CD14-positive monocyte (primary cell): ENCODE results near the gene C11orf86. TPM values are rescaled to one million over a fixed set of nuclear protein-coding genes. Genes with fewer than 3 reads are reported as not detected.

ENCODE experiments used
- DNase-seq, 3 donors: peaks; one replicate each; pipeline ENCODE4 v3.0.0-alpha.2; 2011 to 2022
- H2AFZ ChIP-seq: 2 replicates; pipeline ENCODE4 v1.6.0; 2012; ENCODE audit warnings: mild to moderate bottlenecking, low read depth, low read length, inconsistent platforms; ENCODE audit not compliant: insufficient read depth, poor library complexity, severe bottlenecking
- H3K27ac ChIP-seq, 2 donors: 1 replicate in 1 of 2; 2 replicates in 1 of 2; pipeline ENCODE4 v1.5.1; 2012 to 2013; ENCODE audit warnings: low read length in 2 of 2, control low read depth in 1 of 2, inconsistent platforms in 1 of 2, low read depth in 1 of 2, mild to moderate bottlenecking in 1 of 2
- H3K27me3 ChIP-seq, 2 donors: one replicate each; pipeline versions ENCODE4 v1.6.0 to v1.6.1; 2011 to 2013; ENCODE audit warnings: low read length in 2 of 2; ENCODE audit not compliant: control insufficient read depth in 2 of 2, insufficient read depth in 2 of 2
- H3K36me3 ChIP-seq, 2 donors: replicated peaks in 1 of 2; 1 replicate in 1 of 2; 2 replicates in 1 of 2; pipeline versions ENCODE4 v1.5.1 to v1.6.1; 2012 to 2013; ENCODE audit warnings: low read length in 2 of 2, control low read depth in 1 of 2, inconsistent platforms in 1 of 2, mild to moderate bottlenecking in 1 of 2; ENCODE audit not compliant: insufficient read depth in 2 of 2, control insufficient read depth in 1 of 2
- H3K4me1 ChIP-seq, 2 donors: 1 replicate in 1 of 2; 2 replicates in 1 of 2; pipeline versions ENCODE4 v1.5.1 to v1.6.1; 2012 to 2013; ENCODE audit warnings: low read length in 2 of 2, control low read depth in 1 of 2, inconsistent platforms in 1 of 2, mild to moderate bottlenecking in 1 of 2, moderate library complexity in 1 of 2; ENCODE audit not compliant: insufficient read depth in 2 of 2, control insufficient read depth in 1 of 2
- H3K4me2 ChIP-seq: replicated peaks from 2 replicates; pipeline ENCODE3; 2012; ENCODE audit warnings: low read length, moderate library complexity, mild to moderate bottlenecking; ENCODE audit not compliant: poor library complexity, severe bottlenecking; ENCODE audit errors: extremely low read depth
- H3K4me3 ChIP-seq, 3 experiments: fragments of 200-600 bp in 1 of 3; sonication (generic) in 1 of 3; replicated peaks in 1 of 3; 1 replicate in 2 of 3; 2 replicates in 1 of 3; pipeline ENCODE4 v1.5.1; 2011 to 2013; ENCODE audit warnings: low read length in 3 of 3, mild to moderate bottlenecking in 3 of 3, control low read depth in 2 of 3, low read depth in 2 of 3, inconsistent platforms in 1 of 3, moderate library complexity in 1 of 3
- H3K79me2 ChIP-seq: 2 replicates; pipeline ENCODE4 v1.6.0; 2012; ENCODE audit warnings: mild to moderate bottlenecking, control low read depth, inconsistent platforms, low read length, moderate library complexity; ENCODE audit not compliant: insufficient read depth
- H3K9ac ChIP-seq: 2 replicates; pipeline ENCODE4 v1.6.0; 2017; ENCODE audit warnings: low read length, mild to moderate bottlenecking; ENCODE audit not compliant: insufficient read depth, poor library complexity, severe bottlenecking
- H3K9me3 ChIP-seq, 2 donors: replicated peaks in 1 of 2; 1 replicate in 1 of 2; 2 replicates in 1 of 2; pipeline versions ENCODE4 v1.5.1 to v1.6.1; 2012 to 2013; ENCODE audit warnings: low read length in 2 of 2, control low read depth in 1 of 2; ENCODE audit not compliant: control insufficient read depth in 1 of 2, insufficient read depth in 1 of 2
- H4K20me1 ChIP-seq: 2 replicates; pipeline ENCODE4 v1.6.0; 2012; ENCODE audit warnings: mild to moderate bottlenecking, low read length, control low read depth, moderate library complexity; ENCODE audit not compliant: insufficient read depth
- H3K27ac Mint-ChIP-seq, 7 donors: one replicate each; pipeline ENCODE4 v1.8.0; 2020; ENCODE audit warnings: mild to moderate bottlenecking in 7 of 7, mixed read lengths in 7 of 7, moderate library complexity in 6 of 7, inconsistent platforms in 2 of 7
- H3K27me3 Mint-ChIP-seq, 3 donors: one replicate each; pipeline ENCODE4 v1.8.0; 2021 to 2022; ENCODE audit warnings: low read depth in 3 of 3, mild to moderate bottlenecking in 3 of 3, mixed read lengths in 3 of 3, moderate library complexity in 3 of 3, inconsistent platforms in 1 of 3
- H3K36me3 Mint-ChIP-seq, 2 donors: one replicate each; pipeline ENCODE4 v1.8.0; 2020; ENCODE audit warnings: mixed read lengths in 2 of 2, inconsistent platforms in 1 of 2, mild to moderate bottlenecking in 1 of 2
- H3K4me1 Mint-ChIP-seq: one replicate; pipeline ENCODE4 v1.8.0; 2020; ENCODE audit warnings: mild to moderate bottlenecking, mixed read lengths
- H3K4me3 Mint-ChIP-seq, 2 donors: one replicate each; pipeline ENCODE4 v1.8.0; 2020; ENCODE audit warnings: mild to moderate bottlenecking in 2 of 2, mixed read lengths in 2 of 2, moderate library complexity in 1 of 2
- H3K9me3 Mint-ChIP-seq, 7 donors: one replicate each; pipeline ENCODE4 v1.8.0; 2020 to 2022; ENCODE audit warnings: mixed read lengths in 7 of 7, mild to moderate bottlenecking in 6 of 7, moderate library complexity in 6 of 7, inconsistent platforms in 2 of 7
- CTCF ChIP-seq: fragments of 200-600 bp; IDR thresholded peaks from one replicate; pipeline ENCODE4 v1.8.0; 2022; ENCODE audit warnings: antibody characterized with exemption, mild to moderate bottlenecking
- whole genome bisulfite sequencing: methylation state at CpG from one replicate; pipeline ENCODE4 v1.1.5; 2013; ENCODE audit warnings: missing lambda C conversion rate; ENCODE audit not compliant: insufficient coverage; 5-methylcytosine and 5-hydroxymethylcytosine counted together
- intact Hi-C, 2 donors: fragments of 100-400 bp; cut with micrococcal nuclease; formaldehyde crosslinking; loops; one replicate each; pipeline versions ENCODE4 v1.15.0 to v1.15.1; 2023
- polyA plus RNA-seq, 3 donors: library from polyadenylated mRNA; depleted of rRNA in 1 of 3; unstranded in 2 of 3; stranded (reverse) in 1 of 3; fragments of 300-500 nt in 2 of 3; fragments of >200 nt in 1 of 3; fragmentation: Illumina TruSeq in 2 of 3; gene quantifications; 1 replicate in 2 of 3; 2 replicates in 1 of 3; pipeline ENCODE4 v1.2.3, GENCODE V29; 2012 to 2021
- small RNA-seq: library from RNA; depleted of rRNA; stranded (forward); fragments of <200 nt; gene quantifications from one replicate; pipeline ENCODE3, GENCODE V24; 2012; ENCODE audit warnings: low read depth; ENCODE audit not compliant: insufficient read length

Gene C11orf86
- polyA plus RNA-seq, 3 donors = not detected

DNA sequence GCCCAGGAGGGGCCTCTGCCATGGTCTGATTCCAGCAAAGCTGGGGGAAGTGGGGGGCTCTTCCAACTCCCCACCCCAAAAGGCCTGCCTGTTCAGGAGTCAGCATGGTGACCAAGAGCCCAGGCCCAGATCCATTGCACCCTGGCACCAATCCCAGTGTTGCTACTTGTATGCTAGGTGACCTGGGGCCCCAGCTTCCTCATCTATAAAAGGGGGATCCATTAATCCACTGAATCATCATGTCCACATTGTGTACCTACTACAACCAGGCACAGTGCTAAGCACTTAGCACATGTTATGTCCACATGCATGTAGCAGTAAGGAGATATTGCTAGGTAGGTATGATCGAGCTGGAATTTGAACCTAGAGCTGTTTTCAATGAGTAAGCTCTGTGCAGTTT is 49.9 kb downstream of the C11orf86 start:
- intact Hi-C loops = no loop called here
- H3K4me1 ChIP-seq = peaks cover 0 to 5% of the 10 kb centered on the region in 2 donors
- no peak for DNase-seq
- peaks cover 0 to 21% (median 11%) of the 10 kb centered on the region in 7 donors for H3K9me3 Mint-ChIP-seq
- peaks cover 4% of the 10 kb centered on the region in 2 donors for H3K36me3 Mint-ChIP-seq
- no peak overlapping the region for H3K4me3 ChIP-seq
- no peak for TF ChIP-seq CTCF
- no peak overlapping the region for H2AFZ ChIP-seq
- peaks cover 25 to 68% of the 10 kb centered on the region in 2 donors for H3K27me3 ChIP-seq
- H3K9me3 ChIP-seq = peaks cover 5 to 20% of the 10 kb centered on the region in 2 donors
- peaks cover 82 to 85% (median 84%) of the 10 kb centered on the region in 3 donors for H3K27me3 Mint-ChIP-seq
- H3K79me2 ChIP-seq = no peaks in the 10 kb centered on the region
- WGBS = 25% methylated on average over 1 of the region's 1 CpG
- no peak overlapping the region for H3K27ac ChIP-seq
- H3K4me1 Mint-ChIP-seq = peaks cover 6% of the 10 kb centered on the region
- no peak overlapping the region for H3K4me2 ChIP-seq
- H3K36me3 ChIP-seq = no peaks in the 10 kb centered on the region
- no peak overlapping the region for H3K27ac Mint-ChIP-seq
- H3K4me3 Mint-ChIP-seq = peak overlapping the region in 1 of 2 donors; percentile 17
- H4K20me1 ChIP-seq = no peaks in the 10 kb centered on the region
- no peak overlapping the region for H3K9ac ChIP-seq

- Histone ChIP-seq H2AFZ (no peak overlapping the region), H3K27ac (no peak overlapping the region), H3K9me3 (peaks cover 5 to 20% of the 10 kb centered on the region in 2 donors), H3K27me3 (peaks cover 25 to 65% of the 10 kb centered on the region in 2 donors), H3K4me3 (no peak overlapping the region), H4K20me1 (no peaks in the 10 kb centered on the region), H3K9ac (no peak overlapping the region), H3K4me2 (no peak overlapping the region), H3K79me2 (no peaks in the 10 kb centered on the region), H3K36me3 (no peaks in the 10 kb centered on the region), H3K4me1 (peaks cover 0 to 5% of the 10 kb centered on the region in 2 donors)
- no CpG with 5 or more reads among the region's 8 CpGs for WGBS
- peaks cover 0 to 19% (median 11%) of the 10 kb centered on the region in 7 donors for H3K9me3 Mint-ChIP-seq
- intact Hi-C loops = no loop called here
- H3K4me1 Mint-ChIP-seq = peaks cover 6% of the 10 kb centered on the region
- H3K4me3 Mint-ChIP-seq = peak overlapping the region in 1 of 2 donors; percentile 17
- peaks cover 4% of the 10 kb centered on the region in 2 donors for H3K36me3 Mint-ChIP-seq
- no peak overlapping the region for H3K27ac Mint-ChIP-seq
- DNase-seq = no peak
- TF ChIP-seq CTCF = no peak
- H3K27me3 Mint-ChIP-seq = peaks cover 76 to 89% (median 80%) of the 10 kb centered on the region in 3 donors
These were observed 50.6 kb downstream of the C11orf86 start for GRCh38 chr11:67025750-67026149.

Small RNA genes lying within 50 kb of the gene (small RNA-seq; reads per million reads assigned to genes)
- not detected for gene MIR3163

Other genes with a start within 250 kb of the C11orf86 start
- not detected for gene SPTBN2, start 246.1 kb upstream of the C11orf86 start, polyA plus RNA-seq
- 10 to 100 TPM; 20.3 to 24.7 (median 22.8) TPM for gene RCE1, start 131.9 kb upstream of the C11orf86 start, polyA plus RNA-seq
- 1 to 10 TPM; 1.0 to 7.7 (median 1.7) TPM for gene LRFN4, start 118.2 kb upstream of the C11orf86 start, polyA plus RNA-seq
- gene PC, start 16.9 kb upstream of the C11orf86 start, polyA plus RNA-seq = 1 to 10 TPM; 4.6 to 7.1 (median 6.0) TPM
- not detected for gene SYT12, start 47.8 kb downstream of the C11orf86 start, polyA plus RNA-seq
- gene RHOD, start 81.5 kb downstream of the C11orf86 start, polyA plus RNA-seq = not detected
- gene KDM2A, start 144.0 kb downstream of the C11orf86 start, polyA plus RNA-seq = 10 to 100 TPM in 1 of 3 donors, 1 to 10 TPM in 2; 2.6 to 98.9 (median 3.9) TPM